Amniotic epithelial cell (primary cell): ENCODE measurements around the gene SLC36A1.
A peak's percentile ranks its signal among the peaks of the same experiment; 100 is the strongest.
"Not testable (repeated sequence)": the region's sequence is repeated elsewhere in the genome, so short reads cannot be mapped to it uniquely, and the experiment has no call there.

Experiments used
- DNase-seq: peaks from one replicate; pipeline ENCODE4 v3.0.0-alpha.2; 2010; ENCODE audit warnings: low read depth

The SLC36A1 gene

GRCh38 chr5:151483647-151484046 is 36.2 kb downstream of the SLC36A1 start:
- no peak for DNase-seq

DNA sequence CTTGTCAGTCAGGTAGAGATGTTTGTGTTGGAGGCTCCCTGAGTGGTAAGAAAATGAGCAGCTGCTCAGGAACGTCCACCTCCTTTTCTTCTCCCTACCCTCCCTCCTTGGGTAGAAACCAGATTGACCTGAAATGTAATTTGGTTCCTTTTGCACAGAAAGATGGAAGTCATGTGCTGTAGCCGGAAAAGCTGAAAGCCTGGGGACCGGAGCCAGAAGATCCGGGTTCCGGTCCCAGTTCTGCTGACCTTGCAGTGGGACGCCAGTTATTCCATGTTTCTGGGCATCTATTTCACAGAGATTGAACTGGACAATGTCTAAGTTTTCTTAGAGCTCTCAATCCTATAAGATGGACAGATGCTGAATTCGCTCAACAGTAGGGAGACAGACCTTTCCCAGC is 40.1 kb downstream of the SLC36A1 start:
- no peak for DNase-seq

DNA sequence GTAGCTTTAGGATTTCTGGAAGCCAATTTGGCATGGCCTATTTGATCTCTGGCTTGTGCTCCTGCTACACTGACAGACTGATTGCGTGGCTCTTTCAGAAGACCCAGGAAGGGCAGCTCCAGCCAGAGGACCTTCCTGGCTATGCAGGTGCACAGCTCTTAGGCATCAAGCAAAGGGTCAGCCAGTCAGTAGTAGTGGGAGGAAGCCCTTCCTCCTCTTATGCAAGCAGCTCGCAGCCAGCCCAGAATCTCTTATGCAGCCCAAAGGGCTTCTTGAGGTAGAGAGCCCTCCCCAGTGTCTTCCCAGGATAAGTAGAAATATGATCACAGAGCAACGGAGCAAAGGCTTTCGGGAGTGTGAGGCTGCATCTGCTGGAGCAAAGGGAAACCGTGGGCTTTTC is 43.2 kb downstream of the SLC36A1 start:
- DNase-seq = no peak

DNA sequence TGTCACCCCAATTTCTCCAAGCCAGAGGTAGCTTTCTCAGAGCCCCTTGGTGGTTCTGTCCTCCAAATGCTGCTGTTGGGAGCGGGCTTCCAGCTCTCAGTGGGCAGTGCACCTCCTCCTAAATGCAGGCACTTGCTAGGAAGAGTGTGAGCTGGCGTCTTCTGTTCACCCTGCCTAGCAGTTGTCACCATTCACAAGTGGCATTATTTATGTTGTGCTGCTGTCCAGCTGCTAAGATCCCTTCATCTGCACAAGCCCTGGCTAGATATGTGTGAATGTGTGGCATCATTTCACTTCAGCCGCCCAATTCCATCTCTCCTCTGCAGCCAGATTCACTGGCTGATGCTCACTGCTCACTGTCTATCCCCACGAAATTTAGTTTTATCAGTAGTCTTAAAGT is 43.7 kb downstream of the SLC36A1 start:
- no peak for DNase-seq

- DNase-seq = peak; percentile 56
Measured at GRCh38 chr5:151492729-151493128, 45.3 kb downstream of the SLC36A1 start.

DNA sequence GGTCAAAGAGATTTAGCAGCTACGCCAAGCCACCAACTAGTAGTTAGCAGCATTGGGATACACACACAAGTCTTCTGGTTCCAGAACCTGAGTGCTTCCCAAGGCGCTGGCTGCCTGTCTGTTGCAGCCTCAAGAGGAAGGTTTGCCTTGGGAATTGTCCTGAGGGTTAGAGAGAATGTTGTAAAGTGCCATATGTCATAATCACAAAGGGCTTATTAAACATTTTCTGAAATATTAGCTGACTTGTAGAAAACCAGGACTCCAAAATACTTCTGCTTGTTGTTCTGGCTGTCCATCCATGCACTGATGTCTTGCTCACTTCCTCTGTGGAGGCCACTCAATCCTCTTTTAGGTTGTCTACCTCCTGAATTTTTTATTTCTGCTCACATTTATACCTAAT is 46.3 kb downstream of the SLC36A1 start:
- DNase-seq = no peak

- no peak for DNase-seq
Measured at GRCh38 chr5:151495320-151495719, 47.9 kb downstream of the SLC36A1 start.

DNA sequence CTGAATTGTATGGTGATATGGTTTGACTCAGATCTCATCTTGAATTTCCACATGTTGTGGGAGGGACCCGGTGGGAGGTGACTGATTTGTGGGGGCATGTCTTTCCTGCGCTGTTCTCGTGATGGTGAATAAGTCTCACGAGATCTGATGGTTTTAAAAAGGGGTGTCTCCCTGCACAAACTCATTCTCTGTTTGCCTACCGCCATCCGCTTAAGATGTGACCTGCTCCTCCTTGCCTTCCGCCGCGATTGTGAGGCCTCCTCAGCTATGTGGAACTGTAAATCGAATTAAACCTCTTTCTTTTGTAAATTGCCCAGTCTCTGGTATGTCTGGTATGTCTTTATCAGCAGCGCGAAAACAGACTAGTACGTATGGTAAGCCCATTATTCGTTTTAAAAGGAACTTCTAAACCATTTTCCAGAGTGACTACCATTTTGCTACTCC is 48.7 kb downstream of the SLC36A1 start:
- DNase-seq = peak; percentile 58

DNA sequence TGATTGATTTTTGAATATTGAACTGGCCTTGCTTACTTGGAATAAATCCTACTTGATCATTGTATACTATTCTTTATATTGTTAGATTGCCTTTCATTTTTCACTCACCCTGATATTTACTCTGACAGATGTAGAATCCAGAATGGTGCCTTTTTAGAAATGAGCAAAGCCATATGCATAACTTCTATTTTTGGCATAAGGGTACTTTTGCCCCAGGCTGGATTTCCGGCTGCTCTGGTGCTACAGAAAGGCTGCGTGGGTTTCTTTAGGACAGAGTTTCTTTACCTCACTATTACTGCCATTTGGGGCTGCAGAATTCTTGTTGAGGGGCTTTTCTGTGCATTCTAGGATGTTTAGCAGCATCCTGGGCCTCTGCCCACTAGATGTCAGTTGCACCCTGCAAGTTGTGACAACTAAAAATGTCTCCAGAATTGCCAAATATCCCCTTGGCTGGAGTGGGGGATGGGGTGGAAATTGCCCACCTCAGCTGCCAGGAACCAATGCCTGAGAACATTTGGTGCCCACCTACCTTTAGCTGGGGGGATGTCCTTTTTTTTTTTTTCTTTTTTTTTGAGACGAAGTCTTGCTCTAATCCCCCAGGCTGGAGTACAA is 50.1 kb downstream of the SLC36A1 start:
- DNase-seq = no peak

- no peak for DNase-seq
Measured at GRCh38 chr5:151498395-151499155, 51.2 kb downstream of the SLC36A1 start.

DNA sequence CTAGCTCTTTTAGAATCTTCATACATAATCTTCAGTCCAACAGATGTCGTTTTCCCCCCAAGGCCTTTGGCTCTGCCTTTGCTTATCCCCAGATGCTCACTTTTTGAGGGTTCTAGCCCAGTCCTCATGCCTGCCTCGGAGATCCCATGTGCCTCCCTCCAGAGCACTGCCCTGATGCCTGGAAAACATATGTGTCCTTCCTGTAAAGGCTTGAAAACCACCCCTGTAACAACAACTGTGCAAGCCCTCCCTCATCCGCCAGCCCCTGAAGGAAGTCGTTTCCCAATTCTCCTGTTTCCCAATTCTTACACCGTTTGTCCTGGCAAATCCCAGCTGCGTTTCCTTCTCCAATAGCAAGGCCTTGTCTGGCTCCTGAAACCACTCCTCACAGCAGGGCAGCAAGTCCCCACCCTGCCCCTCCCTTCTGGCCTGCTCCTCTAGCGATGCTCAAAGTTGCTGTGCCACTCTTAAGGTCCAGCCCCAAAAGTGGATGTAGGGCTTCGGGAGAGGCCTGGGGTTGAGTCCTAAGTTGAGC is 52.2 kb downstream of the SLC36A1 start:
- DNase-seq = no peak

DNA sequence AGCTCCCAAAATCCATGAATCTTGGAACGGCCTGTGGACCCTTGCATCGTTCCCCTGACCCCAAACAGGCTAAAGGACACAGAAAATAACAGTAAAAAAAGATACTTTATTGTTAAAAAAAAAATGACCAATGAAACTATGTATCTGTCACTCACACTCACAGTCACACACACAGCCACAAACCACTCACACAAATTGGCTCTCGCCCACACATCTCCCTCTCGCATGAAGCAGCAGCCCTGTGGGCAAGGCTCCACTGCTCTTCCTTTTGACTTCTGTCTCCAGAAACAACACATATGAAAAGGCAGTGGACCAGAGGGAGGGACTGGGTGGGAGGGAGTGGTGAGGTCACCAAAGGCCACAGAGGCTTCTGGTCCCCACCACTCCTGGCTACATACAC is 56.6 kb downstream of the SLC36A1 start:
- no peak for DNase-seq

GRCh38 chr5:151508308-151508707 is 60.9 kb downstream of the SLC36A1 start:
- not testable (repeated sequence) for DNase-seq

GRCh38 chr5:151509231-151509630 is 61.8 kb downstream of the SLC36A1 start:
- DNase-seq = no peak

- no peak for DNase-seq
Measured at GRCh38 chr5:151509836-151510235, 62.4 kb downstream of the SLC36A1 start.

- DNase-seq = no peak
Measured at GRCh38 chr5:151517122-151517920, 69.9 kb downstream of the SLC36A1 start.

DNA sequence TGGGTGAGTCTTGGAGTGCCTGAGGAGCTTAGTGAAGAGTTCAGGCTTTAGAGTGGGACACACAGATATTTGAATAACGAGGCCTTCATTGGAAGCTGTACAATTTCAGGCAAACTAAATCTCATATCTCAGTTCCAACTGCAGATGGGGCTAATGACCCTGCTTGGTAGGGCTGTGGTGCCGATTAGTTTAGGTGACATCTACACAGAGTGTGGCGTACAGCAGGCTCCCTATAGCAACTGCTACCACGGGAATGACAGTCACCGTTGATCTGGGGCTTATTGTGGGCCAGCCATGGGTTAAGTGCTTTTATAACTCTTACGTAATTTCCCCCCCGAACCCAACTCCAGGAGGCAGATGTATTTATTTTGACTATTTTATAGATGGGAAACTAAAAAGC is 72.9 kb downstream of the SLC36A1 start:
- no peak for DNase-seq

GRCh38 chr5:151522226-151522625 is 74.8 kb downstream of the SLC36A1 start:
- no peak for DNase-seq

DNA sequence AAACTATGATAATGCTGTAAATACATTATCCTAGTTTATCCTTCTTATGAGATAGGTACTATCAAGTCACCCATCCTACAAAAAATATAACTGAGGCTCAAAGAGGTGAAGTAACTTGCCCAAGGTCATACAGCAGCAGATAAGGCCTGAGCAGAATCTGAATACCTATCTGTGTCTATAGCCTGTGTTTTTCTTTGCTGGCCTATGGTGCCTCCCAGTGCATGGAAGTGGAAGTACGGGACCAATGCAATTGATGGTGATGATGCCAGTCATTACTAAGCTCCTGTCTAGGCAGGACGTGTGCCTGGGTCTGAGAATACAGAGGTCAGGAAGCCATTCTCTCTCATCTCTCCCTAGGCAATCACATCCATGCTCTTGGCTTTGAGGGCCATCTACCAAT is 75.9 kb downstream of the SLC36A1 start:
- peak; percentile 47 for DNase-seq

DNA sequence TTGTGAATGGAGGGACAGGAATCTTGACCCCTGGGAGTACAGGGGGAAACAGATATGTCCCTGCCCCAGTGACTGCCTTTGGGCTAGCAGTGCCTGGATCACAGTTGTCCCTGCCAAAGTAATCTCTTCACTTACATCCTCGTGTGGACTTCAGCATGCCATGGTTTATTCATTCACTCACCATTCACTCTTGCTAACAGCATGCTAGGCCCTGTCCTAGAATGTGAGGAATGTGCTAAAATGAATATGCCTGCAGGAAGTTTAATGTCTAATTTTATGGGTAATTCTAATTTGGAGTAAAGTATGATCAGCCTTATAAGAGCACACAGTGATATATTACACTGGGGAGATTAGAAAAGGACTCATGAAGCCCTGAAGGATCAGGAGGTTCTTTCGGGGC is 80.8 kb downstream of the SLC36A1 start:
- DNase-seq = no peak

- DNase-seq = no peak
Measured at GRCh38 chr5:151528996-151529395, 81.6 kb downstream of the SLC36A1 start.

- no peak for DNase-seq
Measured at GRCh38 chr5:151531581-151531980, 84.2 kb downstream of the SLC36A1 start.

GRCh38 chr5:151532416-151532815 is 85.0 kb downstream of the SLC36A1 start:
- DNase-seq = no peak
